Measurements from ENCODE around the gene BMP7.

GRCh38 chr20:57157106-57157691 lies 109.2 kb downstream of the BMP7 start:
- TF ChIP-seq CTCF (conservative IDR thresholded peaks at IDR 0.05; ENCODE audit: low read depth, low read length) (no peak), EZH2 (IDR thresholded peaks at IDR 0.05; ENCODE audit: borderline replicate concordance, low read depth, low read length, poor library complexity, severe bottlenecking) (no peak)

All from A673 (cell line).